ENCODE data around the gene RNF167. TPM values are rescaled to one million over a fixed set of nuclear protein-coding genes. Genes with fewer than 3 reads are reported as not detected.

Gene RNF167
- total and polyA plus RNA-seq, 2 of the 13 experiments (the other 11 are each of a cell fraction or from before 2014, with no cell fraction given), result 44.1 to 45.4 TPM

- TF ChIP-seq ATF3 (CRISPR knock-in tag; IDR thresholded peaks at IDR 0.05) (no peak), GFI1 (CRISPR knock-in tag; IDR thresholded peaks at IDR 0.05; ENCODE audit: borderline replicate concordance) (no peak), FOXK2 (IDR thresholded peaks at IDR 0.05) (no peak), JUNB (CRISPR knock-in tag; IDR thresholded peaks at IDR 0.05; ENCODE audit: borderline replicate concordance) (no peak), HNF4G (IDR thresholded peaks at IDR 0.05; ENCODE audit: borderline replicate concordance, low read depth, low read length) (no peak), HNF4G (CRISPR knock-in tag; IDR thresholded peaks at IDR 0.05; ENCODE audit: borderline replicate concordance, low read depth) (no peak), WIZ (CRISPR knock-in tag; IDR thresholded peaks at IDR 0.05) (no peak; the same call in 1 of the 2 replicates), PHF20 (CRISPR knock-in tag; IDR thresholded peaks at IDR 0.05) (no peak; the same call in 1 of the 2 replicates), ZNF574 (CRISPR knock-in tag; IDR thresholded peaks at IDR 0.05) (no peak), ZFP91 (CRISPR knock-in tag; IDR thresholded peaks at IDR 0.05; ENCODE audit: borderline replicate concordance) (no peak), ZNF232 (CRISPR knock-in tag; IDR thresholded peaks at IDR 0.05; ENCODE audit: borderline replicate concordance) (no peak), ZNF383 (CRISPR knock-in tag; IDR thresholded peaks at IDR 0.05; ENCODE audit: borderline replicate concordance) (no peak), ZNF441 (CRISPR knock-in tag; IDR thresholded peaks at IDR 0.05; ENCODE audit: borderline replicate concordance) (no peak), TARDBP (CRISPR knock-in tag; IDR thresholded peaks at IDR 0.05) (no peak), REXO4 (CRISPR knock-in tag; IDR thresholded peaks at IDR 0.05; ENCODE audit: borderline replicate concordance) (no peak), ISL2 (CRISPR knock-in tag; IDR thresholded peaks at IDR 0.05) (no peak), SAP130 (CRISPR knock-in tag; IDR thresholded peaks at IDR 0.05; ENCODE audit: low read depth) (no peak), MAX (IDR thresholded peaks at IDR 0.05) (no peak), MXD1 (CRISPR knock-in tag; IDR thresholded peaks at IDR 0.05) (no peak; the same call in 1 of the 2 replicates), KLF11 (CRISPR knock-in tag; IDR thresholded peaks at IDR 0.05) (0 out of 2 replicates have a peak, but pooled peaks have one; percentile 53), CEBPG (CRISPR knock-in tag; IDR thresholded peaks at IDR 0.05) (no peak), ZIK1 (CRISPR knock-in tag; IDR thresholded peaks at IDR 0.05; ENCODE audit: borderline replicate concordance, low read depth) (no peak), ZNF792 (CRISPR knock-in tag; IDR thresholded peaks at IDR 0.05) (no peak)
These were observed 28.5 kb downstream of the RNF167 start (continued) for GRCh38 chr17:4968486-4969046.

Data from HepG2 (cell line).